Measurements from ENCODE around the gene KRTAP5-8.
"Not testable (repeated sequence)": the region's sequence is repeated elsewhere in the genome, so short reads cannot be mapped to it uniquely, and the experiment has no call there.

Gene KRTAP5-8, protein sequence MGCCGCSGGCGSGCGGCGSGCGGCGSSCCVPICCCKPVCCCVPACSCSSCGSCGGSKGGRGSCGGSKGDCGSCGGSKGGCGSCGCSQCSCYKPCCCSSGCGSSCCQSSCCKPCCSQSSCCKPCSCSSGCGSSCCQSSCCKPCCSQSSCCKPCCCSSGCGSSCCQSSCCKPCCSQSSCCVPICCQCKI

DNA sequence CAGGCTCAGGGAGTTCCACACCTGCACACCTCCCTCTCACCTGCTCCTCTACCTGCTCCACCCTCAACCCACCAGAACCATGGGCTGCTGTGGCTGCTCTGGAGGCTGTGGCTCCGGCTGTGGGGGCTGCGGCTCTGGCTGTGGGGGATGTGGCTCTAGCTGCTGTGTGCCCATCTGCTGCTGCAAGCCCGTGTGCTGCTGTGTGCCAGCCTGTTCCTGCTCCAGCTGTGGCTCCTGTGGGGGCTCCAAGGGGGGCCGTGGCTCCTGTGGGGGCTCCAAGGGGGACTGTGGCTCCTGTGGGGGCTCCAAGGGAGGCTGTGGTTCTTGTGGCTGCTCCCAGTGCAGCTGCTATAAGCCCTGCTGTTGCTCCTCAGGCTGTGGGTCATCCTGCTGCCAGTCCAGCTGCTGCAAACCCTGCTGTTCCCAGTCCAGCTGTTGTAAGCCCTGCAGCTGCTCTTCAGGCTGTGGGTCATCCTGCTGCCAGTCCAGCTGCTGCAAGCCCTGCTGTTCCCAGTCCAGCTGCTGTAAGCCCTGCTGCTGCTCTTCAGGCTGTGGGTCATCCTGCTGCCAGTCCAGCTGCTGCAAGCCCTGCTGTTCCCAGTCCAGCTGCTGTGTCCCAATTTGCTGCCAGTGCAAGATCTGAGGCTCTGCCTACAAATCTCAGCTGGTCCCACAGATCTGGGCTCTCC, at the start of gene KRTAP5-8:
KRTAP5-8 (plus strand) TSS at position 49 of the 689 bp plus-strand sequence; CDS start at position 80, 31 bp downstream.
- not testable (repeated sequence) for DNase-seq

GRCh38 chr11:71488681-71489270, 49.0 kb upstream of the KRTAP5-8 start:
- DNase-seq: no peak

GRCh38 chr11:71489311-71490043, 48.3 kb upstream of the KRTAP5-8 start:
- no peak for DNase-seq

DNA sequence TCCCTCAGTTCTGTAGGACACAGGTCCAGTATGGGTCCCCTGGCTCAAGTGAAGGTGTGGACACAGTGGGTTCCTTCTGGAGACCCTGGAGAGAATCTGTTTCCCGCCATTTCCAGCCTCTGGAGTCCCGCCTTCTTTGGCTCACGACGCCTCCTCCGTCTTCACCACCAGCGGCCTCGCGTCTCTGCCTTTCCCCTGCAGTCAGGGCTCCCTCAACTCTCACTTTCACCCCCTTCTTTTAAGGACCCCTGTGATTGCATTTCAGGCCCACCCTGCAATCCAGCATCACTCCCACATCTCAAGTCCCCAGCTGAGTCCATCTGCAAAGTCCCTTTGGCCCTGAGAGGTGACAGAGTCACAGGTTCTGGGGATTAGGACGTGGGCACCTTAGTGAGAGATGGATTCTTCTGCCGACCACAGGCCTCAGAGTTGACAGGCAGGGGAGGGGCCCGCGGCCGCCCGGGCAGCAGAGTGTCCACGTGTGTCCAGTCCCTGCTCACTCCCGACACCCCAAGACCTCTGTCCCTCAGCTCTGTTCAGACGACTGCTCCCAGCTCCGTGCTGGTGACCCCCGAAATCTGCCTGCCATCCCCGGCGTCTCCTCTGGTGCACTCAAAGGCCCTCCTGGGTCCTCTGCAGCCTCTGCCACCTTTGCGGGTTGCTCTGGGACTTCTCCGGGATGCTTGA, 47.6 kb upstream of the KRTAP5-8 start:
- no peak for DNase-seq

GRCh38 chr11:71490731-71491390, 47.0 kb upstream of the KRTAP5-8 start:
- DNase-seq: no peak

DNA sequence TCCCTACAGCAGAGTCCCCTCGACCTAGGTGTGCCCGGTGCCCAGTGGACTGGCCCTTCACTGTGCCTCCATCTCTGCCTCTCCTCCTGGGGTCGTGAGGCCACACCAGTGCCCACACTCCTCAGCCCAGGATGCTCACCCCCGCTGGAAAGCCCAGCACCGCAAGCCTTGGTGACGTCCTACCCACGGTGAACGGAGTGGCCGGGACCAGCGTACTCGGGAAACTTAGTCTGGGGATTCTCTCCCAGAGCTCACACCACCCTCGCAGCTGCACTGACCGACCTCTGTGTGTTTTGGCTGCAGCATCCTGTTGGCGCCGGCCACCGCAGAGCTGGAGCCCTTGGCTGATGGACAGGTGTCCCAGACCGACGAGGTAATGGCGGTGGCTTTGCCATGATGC, 46.3 kb upstream of the KRTAP5-8 start:
- no peak for DNase-seq

- no peak for DNase-seq
These were observed 45.9 kb upstream of the KRTAP5-8 start for GRCh38 chr11:71491940-71492339.

DNA sequence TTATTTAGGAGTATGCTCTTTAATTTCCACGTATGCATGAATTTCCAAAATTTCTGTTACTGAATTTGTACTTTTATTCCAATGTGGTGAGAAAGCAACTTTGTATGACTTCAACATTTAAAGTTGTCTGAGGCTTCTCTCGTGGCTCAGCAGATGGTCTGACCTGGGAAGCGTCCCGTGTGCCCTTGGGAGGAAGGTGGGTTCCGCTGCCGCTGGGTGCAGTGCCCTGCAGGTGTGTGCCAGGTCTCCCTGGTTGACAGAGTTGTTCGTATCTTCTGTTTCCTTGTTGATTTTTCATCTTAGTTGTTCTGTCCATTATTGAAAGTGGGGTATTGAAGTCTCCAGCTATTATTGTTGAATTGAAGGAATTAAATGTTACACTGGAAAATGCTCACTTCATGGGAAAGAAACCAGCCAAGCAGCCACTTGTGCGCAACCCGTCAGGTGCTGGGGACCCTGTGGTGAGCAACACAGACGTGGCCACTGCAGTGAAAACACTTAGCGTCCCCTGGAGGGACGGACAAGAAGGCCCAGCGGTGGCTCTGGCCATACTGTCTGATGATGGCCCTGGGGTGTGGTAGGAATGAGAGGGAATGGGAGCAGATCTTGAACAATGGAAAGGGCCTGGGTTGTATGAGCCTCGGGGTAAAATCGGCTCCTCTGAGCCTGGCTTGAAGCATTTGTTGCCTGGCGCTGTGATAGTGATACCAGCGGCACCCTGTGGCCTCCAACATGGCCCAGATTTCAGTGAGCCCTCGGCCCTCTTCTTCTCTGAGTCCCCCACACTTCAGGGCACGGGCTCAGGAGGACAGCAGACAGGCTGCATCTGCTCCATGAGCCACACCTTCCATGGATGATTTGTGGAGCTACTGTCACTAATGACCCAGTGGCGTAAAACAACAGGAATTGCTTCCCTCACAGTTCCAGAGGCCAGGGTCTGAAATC, 42.3 kb upstream of the KRTAP5-8 start:
- DNase-seq: no peak

DNA sequence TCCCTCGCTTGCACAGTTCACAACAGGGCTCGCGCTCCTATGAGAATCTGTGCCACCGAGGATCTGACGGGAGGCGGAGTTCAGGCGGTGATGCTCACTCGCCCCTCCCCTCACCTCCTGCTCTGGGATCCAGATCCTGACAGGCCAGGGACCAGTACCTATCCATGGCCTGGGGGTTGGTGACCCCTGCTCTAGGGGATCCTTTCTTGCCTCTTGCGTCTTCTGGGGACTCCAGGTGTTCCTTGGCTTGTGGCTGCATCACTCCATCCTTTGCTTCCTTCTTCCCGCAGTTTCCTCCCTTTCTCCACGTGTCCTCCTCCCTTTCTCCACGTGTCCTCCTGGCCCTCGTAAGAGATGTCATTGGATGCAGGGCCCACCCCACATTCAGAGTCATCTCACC, 41.4 kb upstream of the KRTAP5-8 start:
- no peak for DNase-seq

DNA sequence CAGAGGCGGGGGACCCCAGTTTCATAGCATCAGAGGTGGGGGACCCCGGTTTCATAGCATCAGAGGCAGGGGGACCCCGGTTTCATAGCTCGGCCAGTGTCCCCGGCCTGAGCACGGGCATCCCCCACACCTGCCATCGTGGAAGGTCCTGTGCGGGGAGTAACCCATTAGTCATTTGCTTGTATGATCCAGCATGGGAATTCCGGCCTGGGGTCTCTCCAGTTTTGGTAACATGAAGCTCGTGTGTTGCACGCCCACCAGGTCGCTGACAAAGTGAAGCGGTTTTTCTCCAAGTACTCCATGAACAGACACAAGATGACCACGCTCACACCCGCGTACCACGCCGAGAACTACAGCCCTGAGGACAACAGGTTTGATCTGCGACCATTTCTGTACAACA, 39.7 kb upstream of the KRTAP5-8 start:
- DNase-seq: no peak

DNA sequence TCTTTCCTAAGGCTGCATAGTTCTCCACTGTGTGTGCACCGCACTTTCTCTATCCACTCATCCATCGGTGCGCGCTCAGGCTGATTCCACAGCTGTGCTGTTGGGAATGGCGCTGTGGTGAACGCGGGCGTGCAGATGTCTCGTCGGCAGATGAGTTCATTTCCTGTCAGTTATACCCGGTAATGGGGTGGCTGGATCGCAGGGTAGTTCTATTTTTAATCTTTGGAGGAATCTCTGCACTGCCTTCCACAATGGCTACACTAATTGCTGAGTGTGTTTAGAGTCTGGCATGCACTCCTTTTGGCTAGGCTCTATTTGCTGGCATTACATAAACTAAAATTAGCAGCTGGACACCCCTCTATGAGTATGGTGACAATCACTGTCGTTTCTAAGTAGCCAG, 38.7 kb upstream of the KRTAP5-8 start:
- no peak for DNase-seq

DNA sequence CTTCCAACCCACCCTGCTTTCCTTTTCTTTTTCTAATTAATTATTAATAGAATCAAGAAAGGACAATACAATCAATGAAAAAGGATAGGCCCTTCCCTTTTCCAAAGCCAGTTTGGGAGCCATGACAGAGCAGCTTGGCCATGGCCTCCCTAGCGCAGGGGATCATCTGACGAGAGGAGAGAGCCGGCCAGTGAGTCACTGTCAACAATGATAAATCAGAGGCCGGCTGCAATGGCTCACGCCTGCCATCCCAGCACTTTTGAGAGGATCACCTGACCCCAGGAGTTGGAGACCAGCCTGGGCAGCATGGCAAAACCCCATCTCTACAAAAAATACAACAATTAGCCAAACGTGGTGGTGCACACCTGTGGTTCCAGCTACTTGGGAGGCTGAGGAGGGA, 38.3 kb upstream of the KRTAP5-8 start:
- DNase-seq: no peak

GRCh38 chr11:71500601-71501021, 37.2 kb upstream of the KRTAP5-8 start:
- no peak for DNase-seq

DNA sequence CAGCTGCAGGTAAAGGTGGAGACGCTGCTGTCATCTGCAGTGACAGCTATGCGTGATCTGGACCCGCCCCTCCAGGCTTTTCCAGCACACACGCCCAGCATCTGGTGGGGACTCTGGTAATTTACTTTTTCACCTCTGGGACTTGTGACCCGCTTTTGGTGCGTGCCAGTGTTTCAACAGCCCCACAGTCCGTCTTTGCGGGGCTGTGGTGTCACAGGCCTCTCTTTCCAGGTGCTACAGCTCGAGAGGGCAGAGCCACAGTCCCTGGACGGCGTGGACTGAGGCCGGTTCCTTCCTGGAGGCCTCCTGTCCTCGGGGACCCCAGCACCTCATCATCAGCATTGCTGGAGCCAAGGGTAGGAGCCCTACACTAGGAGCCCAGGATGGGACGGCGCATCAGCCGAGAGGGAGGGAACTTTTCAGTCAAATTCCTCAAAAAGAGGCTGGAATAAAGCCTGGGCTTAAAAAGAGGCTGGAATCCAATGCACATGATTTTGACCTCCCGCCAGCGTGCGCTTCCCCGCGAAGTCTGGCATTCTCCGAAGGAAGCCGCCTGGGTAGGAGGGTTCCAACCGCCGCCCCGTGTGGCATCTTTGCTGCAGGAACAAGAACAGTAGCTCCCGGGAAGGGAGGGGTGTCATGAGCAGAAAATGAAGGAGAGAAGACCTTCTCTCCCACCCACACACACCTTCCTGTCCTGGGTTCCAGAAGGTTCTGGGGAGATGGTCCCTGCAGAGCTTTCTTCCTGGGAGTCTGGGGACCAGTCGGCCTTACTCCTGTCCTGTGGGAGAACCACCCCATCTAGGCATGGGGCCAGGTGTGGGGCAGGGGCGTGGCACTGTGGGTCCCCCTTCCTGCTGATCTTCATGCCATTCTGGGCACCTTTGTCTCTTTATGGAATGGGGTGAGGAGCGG, 36.5 kb upstream of the KRTAP5-8 start:
- DNase-seq: no peak

DNA sequence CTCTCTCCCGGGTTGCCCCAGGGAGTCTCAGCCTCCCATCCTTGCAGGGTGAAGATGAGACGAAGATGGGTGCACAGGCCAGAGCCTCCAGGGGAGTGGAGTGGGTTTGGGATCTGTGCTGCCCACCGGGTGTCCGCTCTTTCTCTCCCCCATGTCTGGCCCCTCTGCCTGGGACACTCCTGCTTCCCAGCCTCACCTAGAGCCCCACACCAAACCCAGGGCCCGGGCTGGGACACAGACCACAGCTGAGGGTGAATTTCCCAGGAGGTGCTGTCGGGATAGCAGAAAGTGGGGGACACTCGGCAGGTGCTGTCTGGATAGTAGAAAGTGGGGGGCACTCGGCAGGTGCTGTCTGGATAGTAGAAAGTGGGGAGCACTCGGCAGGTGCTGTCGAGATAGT, 35.8 kb upstream of the KRTAP5-8 start:
- DNase-seq: no peak

DNA sequence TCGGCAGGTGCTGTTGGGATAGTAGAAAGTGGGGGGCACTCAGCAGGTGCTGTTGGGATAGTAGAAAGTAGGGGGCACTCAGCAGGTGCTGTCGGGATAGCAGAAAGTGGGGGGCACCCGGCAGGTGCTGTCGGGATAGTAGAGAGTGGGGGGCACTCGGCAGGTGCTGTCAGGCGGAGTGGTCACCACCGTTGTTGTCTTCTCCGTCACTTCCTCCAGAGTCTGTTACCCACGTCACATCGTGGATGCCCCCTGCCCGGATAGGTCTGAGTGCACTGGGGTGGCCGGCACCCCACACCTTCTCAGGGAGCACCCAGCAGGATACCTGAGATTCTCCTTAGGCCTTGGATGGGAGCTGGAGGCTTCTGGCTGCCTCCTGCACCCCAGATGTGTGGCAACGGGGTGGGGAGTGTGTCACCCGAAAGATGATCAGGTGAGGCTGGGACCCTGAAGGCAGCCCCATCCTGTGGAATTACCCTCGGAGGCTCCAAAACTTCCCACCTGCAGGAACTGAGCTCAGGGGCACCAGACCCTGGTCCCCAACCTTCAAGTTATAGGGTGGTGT, 34.9 kb upstream of the KRTAP5-8 start:
- no peak for DNase-seq

DNA sequence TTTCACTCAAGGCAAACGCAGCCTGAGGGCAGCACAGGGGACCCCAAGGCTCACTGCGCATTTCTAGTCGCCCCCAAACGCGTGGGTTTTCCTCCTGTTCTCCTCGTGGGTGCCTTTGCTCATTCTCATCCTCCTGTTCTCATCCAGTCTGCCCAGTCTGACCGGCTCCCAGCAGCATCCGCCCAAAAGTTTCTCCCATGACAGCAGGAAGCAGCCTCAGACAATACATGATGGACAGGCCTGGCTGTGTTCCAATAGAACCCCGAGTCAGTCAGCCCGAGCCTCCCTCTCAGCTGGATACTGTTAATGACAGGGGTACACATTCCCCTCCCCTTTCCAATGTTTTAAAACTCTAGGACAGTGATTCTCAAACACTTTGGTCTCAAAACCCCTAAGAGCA, 33.3 kb upstream of the KRTAP5-8 start:
- DNase-seq: no peak

GRCh38 chr11:71505001-71505400, 32.8 kb upstream of the KRTAP5-8 start:
- DNase-seq: no peak

DNA sequence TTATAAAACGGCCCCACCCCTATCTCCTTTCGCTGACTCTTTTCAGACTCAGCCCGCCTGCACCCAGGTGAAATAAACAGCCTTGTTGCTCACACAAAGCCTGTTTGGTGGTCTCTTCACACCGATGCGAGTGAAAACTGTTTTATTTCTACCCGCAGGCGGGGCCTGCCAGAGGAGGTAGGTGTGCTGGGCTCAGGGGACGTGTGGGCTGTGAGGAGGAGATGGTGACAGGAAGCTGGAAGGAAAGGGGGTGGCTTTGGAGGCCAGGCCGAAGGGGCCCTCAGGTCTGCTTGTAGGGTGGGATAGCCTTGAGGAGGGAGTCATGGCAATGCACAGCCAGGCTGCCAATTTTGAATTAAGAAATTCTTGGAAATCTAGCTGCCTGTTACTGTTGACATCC, 32.0 kb upstream of the KRTAP5-8 start:
- no peak for DNase-seq

DNA sequence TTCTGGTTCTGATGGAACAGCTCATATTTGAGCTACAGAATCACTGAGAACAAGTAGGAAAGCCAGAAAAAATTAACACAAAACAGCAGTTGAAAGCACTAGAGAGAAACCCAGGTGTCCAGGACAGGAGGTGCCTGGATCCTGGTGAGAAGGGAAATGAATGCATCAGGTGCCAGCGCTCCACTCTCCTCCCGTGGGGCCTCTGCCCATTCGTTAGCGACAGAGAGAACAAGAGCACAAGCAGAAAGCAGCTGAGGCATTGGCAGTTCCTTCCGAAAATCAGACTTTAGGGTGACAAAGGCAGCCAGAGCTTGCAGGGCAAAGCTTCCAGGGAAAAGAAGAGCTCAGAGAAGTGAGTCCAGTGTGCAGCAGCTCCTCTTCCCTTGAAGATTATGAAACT, 30.7 kb upstream of the KRTAP5-8 start:
- no peak for DNase-seq

Measured in NCI-H446 (cell line).